Measurements from ENCODE around the gene MAP1LC3B.
A peak's percentile ranks its signal among the peaks of the same experiment; 100 is the strongest.
"Not testable (repeated sequence)": the region's sequence is repeated elsewhere in the genome, so short reads cannot be mapped to it uniquely, and the experiment has no call there.

The MAP1LC3B gene

GRCh38 chr16:87359121-87359520 lies 33.0 kb upstream of the MAP1LC3B start:
- Histone ChIP-seq H3K4me3 (ENCODE audit: low read length in 2 of 2) (no peak overlapping the region), H3K36me3 (ENCODE audit: control insufficient read depth in 2 of 2, insufficient read depth in 2 of 2, low read length in 2 of 2) (peaks cover 47 to 49% of the 10 kb centered on the region in 2 donors), H3K27ac (ENCODE audit: low read depth in 2 of 2, low read length in 2 of 2) (no peak overlapping the region), H3K4me1 (ENCODE audit: control insufficient read depth in 2 of 2, insufficient read depth in 2 of 2, low read length in 2 of 2) (peaks cover 4 to 5% of the 10 kb centered on the region in 2 donors), H3K9me3 (ENCODE audit: control insufficient read depth in 2 of 2, low read length in 2 of 2) (no peaks in the 10 kb centered on the region), H3K27me3 (ENCODE audit: control insufficient read depth in 2 of 2, insufficient read depth in 2 of 2, low read length in 2 of 2) (no peaks in the 10 kb centered on the region), H3K9ac (ENCODE audit: low read depth in 1 of 2, low read length in 2 of 2) (no peak overlapping the region)

GRCh38 chr16:87360862-87361610 lies 31.1 kb upstream of the MAP1LC3B start:
- peaks cover 49% of the 10 kb centered on the region in 2 donors for H3K36me3 ChIP-seq (ENCODE audit: control insufficient read depth in 2 of 2, insufficient read depth in 2 of 2, low read length in 2 of 2)
- no peak overlapping the region for H3K27ac ChIP-seq (ENCODE audit: low read depth in 2 of 2, low read length in 2 of 2)
- no peak overlapping the region for H3K9ac ChIP-seq (ENCODE audit: low read depth in 1 of 2, low read length in 2 of 2)
- H3K4me3 ChIP-seq (ENCODE audit: low read length in 2 of 2), result no peak overlapping the region
- H3K4me1 ChIP-seq (ENCODE audit: control insufficient read depth in 2 of 2, insufficient read depth in 2 of 2, low read length in 2 of 2), result peaks cover 10 to 11% of the 10 kb centered on the region in 2 donors
- no peaks in the 10 kb centered on the region for H3K27me3 ChIP-seq (ENCODE audit: control insufficient read depth in 2 of 2, insufficient read depth in 2 of 2, low read length in 2 of 2)
- no peaks in the 10 kb centered on the region for H3K9me3 ChIP-seq (ENCODE audit: control insufficient read depth in 2 of 2, low read length in 2 of 2)

DNA sequence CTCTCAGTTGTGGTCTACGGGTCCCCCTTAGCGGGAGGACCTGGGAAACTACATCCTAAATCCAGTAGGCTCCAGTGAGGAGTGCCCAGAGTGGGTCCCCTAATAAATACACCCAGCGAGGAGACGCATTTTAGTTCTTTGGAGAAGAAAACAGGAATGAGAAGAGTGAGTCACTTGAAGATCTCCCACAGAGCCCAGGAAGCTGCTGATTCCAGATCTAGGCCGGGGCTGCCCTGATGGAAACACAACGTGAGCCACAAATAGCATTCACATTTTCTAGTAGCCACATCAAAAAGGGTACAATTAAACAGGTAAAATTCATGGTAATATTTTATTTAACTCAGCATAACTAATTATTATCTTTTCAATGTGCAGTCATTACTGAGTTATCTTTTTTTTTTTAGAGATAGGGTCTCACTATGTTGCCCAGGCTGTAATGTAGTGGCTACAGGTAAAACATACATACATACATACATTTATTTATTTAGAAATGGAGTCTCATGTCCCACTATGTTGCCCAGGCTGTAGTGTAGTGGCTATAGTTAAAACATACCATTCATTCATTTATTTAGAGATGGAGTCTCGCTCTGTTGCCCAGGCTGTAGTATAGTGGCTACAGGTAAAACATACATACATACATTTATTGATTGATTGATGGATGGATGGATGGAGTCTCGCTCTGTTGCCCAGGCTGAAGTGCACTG lies 30.1 kb upstream of the MAP1LC3B start:
- H3K9ac ChIP-seq (ENCODE audit: low read depth in 1 of 2, low read length in 2 of 2), result no peak overlapping the region
- peaks cover 18 to 19% of the 10 kb centered on the region in 2 donors for H3K4me1 ChIP-seq (ENCODE audit: control insufficient read depth in 2 of 2, insufficient read depth in 2 of 2, low read length in 2 of 2)
- no peaks in the 10 kb centered on the region for H3K27me3 ChIP-seq (ENCODE audit: control insufficient read depth in 2 of 2, insufficient read depth in 2 of 2, low read length in 2 of 2)
- H3K4me3 ChIP-seq (ENCODE audit: low read length in 2 of 2), result no peak overlapping the region
- peaks cover 40 to 47% of the 10 kb centered on the region in 2 donors for H3K36me3 ChIP-seq (ENCODE audit: control insufficient read depth in 2 of 2, insufficient read depth in 2 of 2, low read length in 2 of 2)
- H3K27ac ChIP-seq (ENCODE audit: low read depth in 2 of 2, low read length in 2 of 2), result no peak overlapping the region
- no peaks in the 10 kb centered on the region for H3K9me3 ChIP-seq (ENCODE audit: control insufficient read depth in 2 of 2, low read length in 2 of 2)

DNA sequence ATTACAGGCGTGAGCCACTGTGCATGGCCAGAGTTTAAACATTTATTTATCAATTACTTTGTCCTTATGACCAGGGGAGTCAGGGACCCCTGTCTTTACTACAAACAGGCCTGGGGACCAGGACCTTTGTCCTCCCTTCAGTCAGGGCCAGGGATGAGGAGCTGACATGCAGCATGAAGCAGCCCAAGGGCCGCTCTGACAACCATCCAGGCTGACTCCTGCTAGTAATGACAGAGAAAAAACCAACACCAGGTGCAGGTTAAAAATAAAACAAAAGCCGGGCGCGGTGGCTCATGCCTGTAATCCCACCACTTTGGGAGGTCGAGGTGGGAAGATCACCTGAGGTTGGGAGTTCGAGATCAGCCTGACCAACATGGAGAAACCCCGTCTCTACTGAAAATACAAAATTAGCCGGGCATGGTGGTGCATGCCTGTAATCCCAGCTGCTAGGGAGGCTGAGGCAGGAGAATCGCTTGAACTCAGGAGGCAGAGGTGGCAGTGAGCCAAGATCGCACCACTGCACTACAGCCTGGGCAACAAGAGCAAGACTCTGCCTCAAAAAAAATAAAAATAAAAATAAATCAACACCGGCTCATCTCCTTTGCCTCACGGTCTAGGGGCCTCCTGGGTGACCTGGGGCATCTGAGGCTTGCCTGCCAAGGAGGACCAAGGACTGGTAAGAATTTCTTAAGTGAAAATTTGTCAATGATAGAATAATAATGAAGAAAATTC lies 29.1 kb upstream of the MAP1LC3B start:
- H3K4me3 ChIP-seq (ENCODE audit: low read length in 2 of 2); H3K9ac ChIP-seq (ENCODE audit: low read depth in 1 of 2, low read length in 2 of 2); H3K27me3 ChIP-seq (ENCODE audit: control insufficient read depth in 2 of 2, insufficient read depth in 2 of 2, low read length in 2 of 2); H3K27ac ChIP-seq (ENCODE audit: low read depth in 2 of 2, low read length in 2 of 2); H3K9me3 ChIP-seq (ENCODE audit: control insufficient read depth in 2 of 2, low read length in 2 of 2): not testable (repeated sequence)
- Histone ChIP-seq H3K36me3 (ENCODE audit: control insufficient read depth in 2 of 2, insufficient read depth in 2 of 2, low read length in 2 of 2) (peaks cover 38 to 42% of the 10 kb centered on the region in 2 donors), H3K4me1 (ENCODE audit: control insufficient read depth in 2 of 2, insufficient read depth in 2 of 2, low read length in 2 of 2) (peaks cover 18 to 19% of the 10 kb centered on the region in 2 donors)

DNA sequence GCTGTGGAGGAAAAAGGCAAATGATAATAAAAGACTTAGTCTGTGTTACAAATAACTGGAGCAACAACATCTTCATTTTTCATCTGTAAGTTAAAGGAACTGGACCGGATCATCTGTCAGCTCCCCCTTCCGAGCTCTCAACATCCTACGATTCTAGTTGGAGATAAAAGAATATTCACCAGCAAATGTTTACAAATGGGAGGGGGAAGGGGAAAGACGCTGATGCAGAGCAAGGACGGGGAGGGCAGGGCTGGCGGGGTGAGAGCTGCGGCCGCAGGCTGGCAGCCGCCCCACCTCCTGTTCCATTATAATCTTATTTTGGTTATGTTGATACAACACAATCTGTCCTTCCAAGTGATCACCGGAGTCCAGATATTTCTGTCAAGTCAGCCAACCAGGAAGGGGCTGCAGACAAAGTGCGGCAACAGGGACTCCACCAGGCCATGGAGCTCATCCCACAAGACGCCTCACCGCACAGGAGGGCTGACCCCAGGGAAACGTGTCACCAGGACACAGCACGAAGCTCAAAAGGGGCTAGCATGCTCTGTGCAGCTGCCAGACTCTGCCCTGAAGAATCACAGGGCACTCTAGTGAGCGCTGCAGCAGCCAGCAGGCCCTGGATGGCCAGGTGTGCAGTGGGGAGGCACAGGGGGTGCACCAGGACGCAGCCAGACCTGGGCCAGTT lies 28.2 kb upstream of the MAP1LC3B start:
- no peak overlapping the region for H3K9ac ChIP-seq (ENCODE audit: low read depth in 1 of 2, low read length in 2 of 2)
- peaks cover 19 to 23% of the 10 kb centered on the region in 2 donors for H3K4me1 ChIP-seq (ENCODE audit: control insufficient read depth in 2 of 2, insufficient read depth in 2 of 2, low read length in 2 of 2)
- no peak overlapping the region for H3K4me3 ChIP-seq (ENCODE audit: low read length in 2 of 2)
- no peaks in the 10 kb centered on the region for H3K9me3 ChIP-seq (ENCODE audit: control insufficient read depth in 2 of 2, low read length in 2 of 2)
- peaks cover 29 to 33% of the 10 kb centered on the region in 2 donors for H3K36me3 ChIP-seq (ENCODE audit: control insufficient read depth in 2 of 2, insufficient read depth in 2 of 2, low read length in 2 of 2)
- H3K27me3 ChIP-seq (ENCODE audit: control insufficient read depth in 2 of 2, insufficient read depth in 2 of 2, low read length in 2 of 2), result no peaks in the 10 kb centered on the region
- H3K27ac ChIP-seq (ENCODE audit: low read depth in 2 of 2, low read length in 2 of 2), result peak overlapping the region; percentile 13 to 36

- Histone ChIP-seq H3K27ac (ENCODE audit: low read depth in 2 of 2, low read length in 2 of 2) (no peak overlapping the region), H3K9me3 (ENCODE audit: control insufficient read depth in 2 of 2, low read length in 2 of 2) (no peaks in the 10 kb centered on the region), H3K4me3 (ENCODE audit: low read length in 2 of 2) (no peak overlapping the region), H3K4me1 (ENCODE audit: control insufficient read depth in 2 of 2, insufficient read depth in 2 of 2, low read length in 2 of 2) (peaks cover 19 to 23% of the 10 kb centered on the region in 2 donors), H3K9ac (ENCODE audit: low read depth in 1 of 2, low read length in 2 of 2) (no peak overlapping the region), H3K36me3 (ENCODE audit: control insufficient read depth in 2 of 2, insufficient read depth in 2 of 2, low read length in 2 of 2) (peaks cover 18 to 20% of the 10 kb centered on the region in 2 donors), H3K27me3 (ENCODE audit: control insufficient read depth in 2 of 2, insufficient read depth in 2 of 2, low read length in 2 of 2) (no peaks in the 10 kb centered on the region)
Measured at GRCh38 chr16:87365021-87365713, 27.0 kb upstream of the MAP1LC3B start.

GRCh38 chr16:87366288-87366687 lies 25.8 kb upstream of the MAP1LC3B start:
- H3K27me3 ChIP-seq (ENCODE audit: control insufficient read depth in 2 of 2, insufficient read depth in 2 of 2, low read length in 2 of 2), result no peaks in the 10 kb centered on the region
- H3K4me3 ChIP-seq (ENCODE audit: low read length in 2 of 2), result no peak overlapping the region
- H3K9me3 ChIP-seq (ENCODE audit: control insufficient read depth in 2 of 2, low read length in 2 of 2), result no peaks in the 10 kb centered on the region
- no peak overlapping the region for H3K9ac ChIP-seq (ENCODE audit: low read depth in 1 of 2, low read length in 2 of 2)
- peaks cover 7 to 11% of the 10 kb centered on the region in 2 donors for H3K36me3 ChIP-seq (ENCODE audit: control insufficient read depth in 2 of 2, insufficient read depth in 2 of 2, low read length in 2 of 2)
- peaks cover 19 to 23% of the 10 kb centered on the region in 2 donors for H3K4me1 ChIP-seq (ENCODE audit: control insufficient read depth in 2 of 2, insufficient read depth in 2 of 2, low read length in 2 of 2)
- peak overlapping the region in 1 of 2 donors; percentile 12 for H3K27ac ChIP-seq (ENCODE audit: low read depth in 2 of 2, low read length in 2 of 2)

GRCh38 chr16:87366930-87367329 lies 25.2 kb upstream of the MAP1LC3B start:
- Histone ChIP-seq H3K27me3 (ENCODE audit: control insufficient read depth in 2 of 2, insufficient read depth in 2 of 2, low read length in 2 of 2) (no peaks in the 10 kb centered on the region), H3K4me1 (ENCODE audit: control insufficient read depth in 2 of 2, insufficient read depth in 2 of 2, low read length in 2 of 2) (peaks cover 19 to 23% of the 10 kb centered on the region in 2 donors)

DNA sequence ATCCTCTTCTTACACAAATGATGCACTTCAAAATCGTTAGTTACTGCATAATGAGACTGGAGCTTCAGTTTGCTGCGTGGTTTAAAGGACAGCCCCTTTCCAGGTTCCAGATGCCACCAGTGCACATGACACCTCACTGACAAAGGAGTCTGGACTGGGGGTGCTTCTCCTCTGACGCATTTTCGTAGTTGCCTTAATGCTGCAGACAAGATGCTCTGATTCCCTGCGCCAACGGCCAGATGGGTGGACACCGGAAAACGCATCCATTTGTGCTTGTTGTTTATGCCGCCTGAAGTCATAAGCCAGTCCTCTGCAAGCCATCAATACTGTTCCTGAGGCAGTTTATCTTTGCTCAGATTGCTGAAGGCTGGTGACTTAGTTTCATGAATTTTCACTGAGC lies 24.6 kb upstream of the MAP1LC3B start:
- no peak overlapping the region for H3K9ac ChIP-seq (ENCODE audit: low read depth in 1 of 2, low read length in 2 of 2)
- no peak overlapping the region for H3K4me3 ChIP-seq (ENCODE audit: low read length in 2 of 2)
- H3K27me3 ChIP-seq (ENCODE audit: control insufficient read depth in 2 of 2, insufficient read depth in 2 of 2, low read length in 2 of 2), result no peaks in the 10 kb centered on the region
- peaks cover 0 to 3% of the 10 kb centered on the region in 2 donors for H3K36me3 ChIP-seq (ENCODE audit: control insufficient read depth in 2 of 2, insufficient read depth in 2 of 2, low read length in 2 of 2)
- H3K9me3 ChIP-seq (ENCODE audit: control insufficient read depth in 2 of 2, low read length in 2 of 2), result no peaks in the 10 kb centered on the region
- peaks cover 19 to 23% of the 10 kb centered on the region in 2 donors for H3K4me1 ChIP-seq (ENCODE audit: control insufficient read depth in 2 of 2, insufficient read depth in 2 of 2, low read length in 2 of 2)
- no peak overlapping the region for H3K27ac ChIP-seq (ENCODE audit: low read depth in 2 of 2, low read length in 2 of 2)

More at GRCh38 chr16:87366930-87367329, 25.2 kb upstream of the MAP1LC3B start:
- peaks cover under 1 to 6% of the 10 kb centered on the region in 2 donors for H3K36me3 ChIP-seq (ENCODE audit: control insufficient read depth in 2 of 2, insufficient read depth in 2 of 2, low read length in 2 of 2)
- no peak overlapping the region for H3K4me3 ChIP-seq (ENCODE audit: low read length in 2 of 2)
- H3K9ac ChIP-seq (ENCODE audit: low read depth in 1 of 2, low read length in 2 of 2), result no peak overlapping the region
- no peaks in the 10 kb centered on the region for H3K9me3 ChIP-seq (ENCODE audit: control insufficient read depth in 2 of 2, low read length in 2 of 2)
- H3K27ac ChIP-seq (ENCODE audit: low read depth in 2 of 2, low read length in 2 of 2), result peak overlapping the region in 1 of 2 donors; percentile 12

Data from mucosa of rectum (tissue), 2 donors.